GM12874 (cell line): Measurements from ENCODE around the gene ZACN.

Experiments
- CTCF ChIP-seq: IDR thresholded peaks from 2 replicates; pipeline ENCODE4 v1.5.1; 2011; ENCODE audit warnings: low read depth, mild to moderate bottlenecking, control low read depth, low read length, moderate library complexity; ENCODE audit not compliant: insufficient read depth

The ZACN gene

GRCh38 chr17:76081295-76082210 is 2.6 kb downstream of the ZACN start:
- TF ChIP-seq CTCF = no peak

- no peak for TF ChIP-seq CTCF
Observed at GRCh38 chr17:76082326-76083251, 3.6 kb downstream of the ZACN start.

GRCh38 chr17:76083536-76084182 is 4.7 kb downstream of the ZACN start:
- TF ChIP-seq CTCF = no peak

GRCh38 chr17:76085066-76085730 is 6.2 kb downstream of the ZACN start:
- no peak for TF ChIP-seq CTCF

GRCh38 chr17:76085731-76086366 is 6.9 kb downstream of the ZACN start:
- TF ChIP-seq CTCF = no peak

- TF ChIP-seq CTCF = no peak
Observed at GRCh38 chr17:76086384-76086783, 7.4 kb downstream of the ZACN start.
